ENCODE results near the gene ACCSL.

Gene ACCSL

DNA sequence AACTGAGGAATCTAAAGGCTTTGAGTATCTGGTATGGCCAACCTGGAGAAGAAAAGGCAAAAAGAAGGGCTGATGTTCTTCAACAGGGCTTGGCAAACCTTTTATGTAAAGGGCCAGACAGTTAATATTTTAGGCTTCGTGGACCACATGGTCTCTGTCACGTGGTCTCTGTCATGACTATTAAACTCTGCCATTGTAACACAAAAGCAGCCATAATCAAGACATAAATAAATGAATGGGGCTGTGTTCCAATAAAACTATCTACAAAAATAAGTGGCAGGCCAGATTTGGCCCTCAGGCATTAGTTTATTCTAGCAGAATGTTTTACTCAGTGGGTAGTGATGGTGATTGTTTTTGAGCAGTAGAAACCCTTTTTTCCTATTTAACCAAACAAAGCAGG lies 483 bp upstream of the ACCSL start:
- TF ChIP-seq SIN3A (IDR thresholded peaks at IDR 0.05; ENCODE audit: borderline replicate concordance, insufficient read depth, low read length) (no peak), TAF1 (IDR thresholded peaks at IDR 0.05; ENCODE audit: borderline replicate concordance, insufficient read depth, low read length) (no peak), POLR2AphosphoS5 (IDR thresholded peaks at IDR 0.05; ENCODE audit: low read depth, low read length) (no peak), FOXP2 (optimal IDR thresholded peaks at IDR 0.05; ENCODE audit: borderline replicate concordance, extremely low read depth, extremely low read length, insufficient read depth) (no peak)
- TF ChIP-seq, protein P1, sequence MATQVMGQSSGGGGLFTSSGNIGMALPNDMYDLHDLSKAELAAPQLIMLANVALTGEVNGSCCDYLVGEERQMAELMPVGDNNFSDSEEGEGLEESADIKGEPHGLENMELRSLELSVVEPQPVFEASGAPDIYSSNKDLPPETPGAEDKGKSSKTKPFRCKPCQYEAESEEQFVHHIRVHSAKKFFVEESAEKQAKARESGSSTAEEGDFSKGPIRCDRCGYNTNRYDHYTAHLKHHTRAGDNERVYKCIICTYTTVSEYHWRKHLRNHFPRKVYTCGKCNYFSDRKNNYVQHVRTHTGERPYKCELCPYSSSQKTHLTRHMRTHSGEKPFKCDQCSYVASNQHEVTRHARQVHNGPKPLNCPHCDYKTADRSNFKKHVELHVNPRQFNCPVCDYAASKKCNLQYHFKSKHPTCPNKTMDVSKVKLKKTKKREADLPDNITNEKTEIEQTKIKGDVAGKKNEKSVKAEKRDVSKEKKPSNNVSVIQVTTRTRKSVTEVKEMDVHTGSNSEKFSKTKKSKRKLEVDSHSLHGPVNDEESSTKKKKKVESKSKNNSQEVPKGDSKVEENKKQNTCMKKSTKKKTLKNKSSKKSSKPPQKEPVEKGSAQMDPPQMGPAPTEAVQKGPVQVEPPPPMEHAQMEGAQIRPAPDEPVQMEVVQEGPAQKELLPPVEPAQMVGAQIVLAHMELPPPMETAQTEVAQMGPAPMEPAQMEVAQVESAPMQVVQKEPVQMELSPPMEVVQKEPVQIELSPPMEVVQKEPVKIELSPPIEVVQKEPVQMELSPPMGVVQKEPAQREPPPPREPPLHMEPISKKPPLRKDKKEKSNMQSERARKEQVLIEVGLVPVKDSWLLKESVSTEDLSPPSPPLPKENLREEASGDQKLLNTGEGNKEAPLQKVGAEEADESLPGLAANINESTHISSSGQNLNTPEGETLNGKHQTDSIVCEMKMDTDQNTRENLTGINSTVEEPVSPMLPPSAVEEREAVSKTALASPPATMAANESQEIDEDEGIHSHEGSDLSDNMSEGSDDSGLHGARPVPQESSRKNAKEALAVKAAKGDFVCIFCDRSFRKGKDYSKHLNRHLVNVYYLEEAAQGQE (IDR thresholded peaks at IDR 0.05; ENCODE audit: insufficient read depth in 1 of 2, low read depth in 2 of 2, low read length in 2 of 2), result no peak

DNA sequence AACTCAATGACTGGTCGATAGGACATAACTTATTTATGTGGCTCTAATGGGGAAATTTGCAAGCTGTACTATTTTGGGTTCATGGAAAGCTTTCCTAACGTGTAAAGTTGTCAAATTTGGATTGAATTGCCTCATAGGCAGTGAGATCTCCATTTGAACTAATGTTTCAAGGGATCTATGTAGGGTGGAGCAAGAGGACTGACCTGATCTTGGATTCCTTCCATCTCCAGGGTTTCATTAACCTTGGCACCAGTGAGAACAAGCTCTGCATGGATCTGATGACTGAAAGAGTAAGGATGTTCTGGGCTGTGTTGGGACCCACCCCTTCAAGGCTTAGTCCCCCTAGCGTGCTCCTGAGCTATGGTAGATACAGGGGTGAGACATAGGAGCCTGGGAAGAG lies 2.1 kb downstream of the ACCSL start:
- TF ChIP-seq FOXP2 (optimal IDR thresholded peaks at IDR 0.05; ENCODE audit: borderline replicate concordance, extremely low read depth, extremely low read length, insufficient read depth) (no peak), SIN3A (IDR thresholded peaks at IDR 0.05; ENCODE audit: borderline replicate concordance, insufficient read depth, low read length) (no peak), POLR2AphosphoS5 (IDR thresholded peaks at IDR 0.05; ENCODE audit: low read depth, low read length) (no peak), TAF1 (IDR thresholded peaks at IDR 0.05; ENCODE audit: borderline replicate concordance, insufficient read depth, low read length) (no peak)
- TF ChIP-seq, protein P1 (IDR thresholded peaks at IDR 0.05; ENCODE audit: insufficient read depth in 1 of 2, low read depth in 2 of 2, low read length in 2 of 2), result no peak

DNA sequence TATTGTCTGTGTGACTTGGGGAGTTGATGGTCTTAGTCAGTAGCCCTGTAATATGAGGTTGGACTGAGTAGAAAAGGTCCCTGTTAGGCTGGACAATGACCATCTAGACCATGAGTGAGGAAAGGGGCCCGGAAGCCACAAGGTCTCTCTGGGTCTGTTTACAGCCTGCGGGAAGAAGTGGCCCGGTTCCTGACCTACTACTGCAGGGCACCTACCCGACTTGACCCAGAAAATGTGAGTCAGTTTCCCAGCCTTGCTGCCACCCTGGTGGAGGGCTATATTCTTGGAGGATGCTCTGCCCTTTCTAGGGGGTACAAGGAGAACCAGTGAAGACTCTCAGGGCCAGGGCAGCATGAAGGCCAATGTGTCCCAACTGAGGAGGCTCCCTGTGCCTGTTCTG lies 3.4 kb downstream of the ACCSL start:
- TF ChIP-seq, protein P1 (IDR thresholded peaks at IDR 0.05; ENCODE audit: insufficient read depth in 1 of 2, low read depth in 2 of 2, low read length in 2 of 2), result no peak
- TF ChIP-seq SIN3A (IDR thresholded peaks at IDR 0.05; ENCODE audit: borderline replicate concordance, insufficient read depth, low read length) (no peak), FOXP2 (optimal IDR thresholded peaks at IDR 0.05; ENCODE audit: borderline replicate concordance, extremely low read depth, extremely low read length, insufficient read depth) (no peak), TAF1 (IDR thresholded peaks at IDR 0.05; ENCODE audit: borderline replicate concordance, insufficient read depth, low read length) (no peak), POLR2AphosphoS5 (IDR thresholded peaks at IDR 0.05; ENCODE audit: low read depth, low read length) (no peak)

DNA sequence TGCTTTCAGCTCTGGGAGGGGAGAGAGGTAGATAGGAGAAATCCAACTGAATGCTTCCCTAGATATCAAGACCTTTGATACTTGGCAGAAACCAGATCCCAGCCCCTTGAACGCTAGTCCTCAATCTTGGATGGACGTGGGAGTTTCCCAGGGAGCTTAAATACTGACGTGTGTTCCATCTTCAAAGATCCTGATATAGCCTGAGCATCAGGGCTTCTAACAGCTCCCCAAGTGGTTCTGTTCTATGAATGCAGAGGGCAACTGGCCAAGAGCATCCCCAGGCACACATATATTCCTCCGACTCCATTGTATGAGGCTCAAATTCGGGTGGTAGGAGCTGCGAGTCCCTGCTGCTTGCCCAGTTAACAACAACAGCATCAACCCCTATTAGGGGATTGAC lies 9.6 kb downstream of the ACCSL start:
- TF ChIP-seq POLR2AphosphoS5 (IDR thresholded peaks at IDR 0.05; ENCODE audit: low read depth, low read length) (no peak), SIN3A (IDR thresholded peaks at IDR 0.05; ENCODE audit: borderline replicate concordance, insufficient read depth, low read length) (no peak), FOXP2 (optimal IDR thresholded peaks at IDR 0.05; ENCODE audit: borderline replicate concordance, extremely low read depth, extremely low read length, insufficient read depth) (no peak), TAF1 (IDR thresholded peaks at IDR 0.05; ENCODE audit: borderline replicate concordance, insufficient read depth, low read length) (no peak)
- TF ChIP-seq, protein P1 (IDR thresholded peaks at IDR 0.05; ENCODE audit: insufficient read depth in 1 of 2, low read depth in 2 of 2, low read length in 2 of 2), result no peak

DNA sequence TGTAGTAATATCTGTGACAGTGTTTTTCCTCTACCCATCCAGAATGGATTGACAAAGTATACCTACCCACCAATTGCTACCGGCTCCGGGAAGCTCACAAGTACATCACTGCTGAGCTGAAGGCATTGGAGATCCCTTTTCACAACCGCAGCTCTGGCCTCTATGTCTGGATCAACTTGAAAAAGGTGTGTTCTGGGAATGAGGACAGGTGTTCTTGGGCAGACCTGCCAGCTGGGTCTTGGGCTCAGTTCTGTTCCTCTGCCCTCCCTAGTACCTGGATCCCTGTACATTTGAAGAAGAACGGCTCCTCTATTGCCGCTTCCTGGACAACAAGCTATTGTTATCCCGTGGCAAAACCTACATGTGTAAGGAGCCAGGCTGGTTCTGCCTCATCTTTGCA lies 10.5 kb downstream of the ACCSL start:
- TF ChIP-seq TAF1 (IDR thresholded peaks at IDR 0.05; ENCODE audit: borderline replicate concordance, insufficient read depth, low read length), result no peak

Data from PFSK-1 (cell line).